ENCODE data around the gene NRXN3.

NRXN3 gene

DNA sequence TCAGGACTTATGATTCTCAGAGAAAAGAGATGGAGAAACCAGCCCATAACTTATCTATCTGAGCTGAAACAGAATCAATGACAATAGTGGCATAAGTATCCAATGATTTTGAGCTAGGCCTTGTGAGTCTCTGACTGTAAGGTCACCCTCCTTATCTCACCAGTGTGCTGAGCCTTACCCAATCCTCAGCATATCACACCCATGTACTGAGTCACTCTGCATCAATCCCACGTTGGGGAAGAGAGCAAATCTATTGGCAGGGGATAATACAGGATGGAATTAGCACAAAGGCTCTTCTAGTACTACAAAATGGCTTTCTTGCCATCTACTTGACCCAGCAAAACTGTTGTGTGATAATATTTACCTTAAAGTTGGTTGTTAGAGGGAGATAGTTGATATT lies 997.8 kb downstream of the NRXN3 start:
- no peaks in the 10 kb centered on the region for H3K9me3 ChIP-seq (ENCODE audit: insufficient read depth, low read length)
- no peak overlapping the region for H3K4me2 ChIP-seq (ENCODE audit: low read depth, low read length, poor library complexity, severe bottlenecking)
- H3F3A ChIP-seq (ENCODE audit: insufficient read depth), result no peaks in the 10 kb centered on the region
- H3K27me3 ChIP-seq (ENCODE audit: low read length), result no peaks in the 10 kb centered on the region
- H3K4me3 ChIP-seq (ENCODE audit: insufficient read depth, low read length, poor library complexity, severe bottlenecking), result no peak overlapping the region
- H3K9me2 ChIP-seq (replicated peaks; ENCODE audit: insufficient read depth, low read length), result no peaks in the 10 kb centered on the region
- no peak overlapping the region for H2AFZ ChIP-seq (ENCODE audit: low read depth, low read length, severe bottlenecking)
- no peak overlapping the region for H3K27ac ChIP-seq (ENCODE audit: low read depth, low read length)
- H3K36me3 ChIP-seq (ENCODE audit: low read length), result no peaks in the 10 kb centered on the region
- TF ChIP-seq, protein P1, sequence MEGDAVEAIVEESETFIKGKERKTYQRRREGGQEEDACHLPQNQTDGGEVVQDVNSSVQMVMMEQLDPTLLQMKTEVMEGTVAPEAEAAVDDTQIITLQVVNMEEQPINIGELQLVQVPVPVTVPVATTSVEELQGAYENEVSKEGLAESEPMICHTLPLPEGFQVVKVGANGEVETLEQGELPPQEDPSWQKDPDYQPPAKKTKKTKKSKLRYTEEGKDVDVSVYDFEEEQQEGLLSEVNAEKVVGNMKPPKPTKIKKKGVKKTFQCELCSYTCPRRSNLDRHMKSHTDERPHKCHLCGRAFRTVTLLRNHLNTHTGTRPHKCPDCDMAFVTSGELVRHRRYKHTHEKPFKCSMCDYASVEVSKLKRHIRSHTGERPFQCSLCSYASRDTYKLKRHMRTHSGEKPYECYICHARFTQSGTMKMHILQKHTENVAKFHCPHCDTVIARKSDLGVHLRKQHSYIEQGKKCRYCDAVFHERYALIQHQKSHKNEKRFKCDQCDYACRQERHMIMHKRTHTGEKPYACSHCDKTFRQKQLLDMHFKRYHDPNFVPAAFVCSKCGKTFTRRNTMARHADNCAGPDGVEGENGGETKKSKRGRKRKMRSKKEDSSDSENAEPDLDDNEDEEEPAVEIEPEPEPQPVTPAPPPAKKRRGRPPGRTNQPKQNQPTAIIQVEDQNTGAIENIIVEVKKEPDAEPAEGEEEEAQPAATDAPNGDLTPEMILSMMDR (IDR thresholded peaks at IDR 0.05; ENCODE audit: insufficient read depth, low read length, poor library complexity, severe bottlenecking), result no peak
- TF ChIP-seq EZH2phosphoT487 (conservative IDR thresholded peaks at IDR 0.05; ENCODE audit: low read length), result no peak
- no peaks in the 10 kb centered on the region for H4K20me1 ChIP-seq (ENCODE audit: low read depth, low read length)
- no peak overlapping the region for H3K9ac ChIP-seq (ENCODE audit: low read length)
- no peaks in the 10 kb centered on the region for H3K79me2 ChIP-seq (ENCODE audit: insufficient read depth, low read length)

DNA sequence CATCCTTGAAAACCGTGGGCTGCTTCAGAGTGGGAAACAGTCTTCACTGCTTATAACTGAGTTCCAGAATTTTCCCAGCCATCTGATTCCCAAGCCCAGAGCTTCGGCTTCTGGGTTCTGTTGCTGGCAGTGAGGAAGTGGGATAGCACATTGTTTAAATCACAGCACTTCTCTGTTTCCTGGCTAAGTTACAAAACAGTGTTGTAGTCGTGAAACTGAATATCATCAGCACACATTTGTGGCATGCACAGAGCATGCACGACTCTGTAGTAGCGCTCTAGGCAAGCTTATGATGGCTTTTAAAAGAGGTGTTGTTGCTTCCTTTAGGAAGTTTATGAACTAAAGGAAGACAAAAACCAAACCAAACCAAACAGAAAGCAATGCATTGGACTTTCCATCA lies 1005.5 kb downstream of the NRXN3 start:
- no peaks in the 10 kb centered on the region for H3K27me3 ChIP-seq (ENCODE audit: low read length)
- no peaks in the 10 kb centered on the region for H3K79me2 ChIP-seq (ENCODE audit: insufficient read depth, low read length)
- no peaks in the 10 kb centered on the region for H3K36me3 ChIP-seq (ENCODE audit: low read length)
- H3F3A ChIP-seq (ENCODE audit: insufficient read depth), result no peaks in the 10 kb centered on the region
- no peaks in the 10 kb centered on the region for H3K9me3 ChIP-seq (ENCODE audit: insufficient read depth, low read length)
- no peak overlapping the region for H3K4me2 ChIP-seq (ENCODE audit: low read depth, low read length, poor library complexity, severe bottlenecking)
- no peak overlapping the region for H2AFZ ChIP-seq (ENCODE audit: low read depth, low read length, severe bottlenecking)
- H3K9ac ChIP-seq (ENCODE audit: low read length), result no peak overlapping the region
- H3K4me3 ChIP-seq (ENCODE audit: insufficient read depth, low read length, poor library complexity, severe bottlenecking), result no peak overlapping the region
- TF ChIP-seq EZH2phosphoT487 (conservative IDR thresholded peaks at IDR 0.05; ENCODE audit: low read length), result no peak
- TF ChIP-seq, protein P1 (IDR thresholded peaks at IDR 0.05; ENCODE audit: insufficient read depth, low read length, poor library complexity, severe bottlenecking), result no peak
- no peaks in the 10 kb centered on the region for H3K9me2 ChIP-seq (replicated peaks; ENCODE audit: insufficient read depth, low read length)
- no peak overlapping the region for H3K27ac ChIP-seq (ENCODE audit: low read depth, low read length)
- no peaks in the 10 kb centered on the region for H4K20me1 ChIP-seq (ENCODE audit: low read depth, low read length)

DNA sequence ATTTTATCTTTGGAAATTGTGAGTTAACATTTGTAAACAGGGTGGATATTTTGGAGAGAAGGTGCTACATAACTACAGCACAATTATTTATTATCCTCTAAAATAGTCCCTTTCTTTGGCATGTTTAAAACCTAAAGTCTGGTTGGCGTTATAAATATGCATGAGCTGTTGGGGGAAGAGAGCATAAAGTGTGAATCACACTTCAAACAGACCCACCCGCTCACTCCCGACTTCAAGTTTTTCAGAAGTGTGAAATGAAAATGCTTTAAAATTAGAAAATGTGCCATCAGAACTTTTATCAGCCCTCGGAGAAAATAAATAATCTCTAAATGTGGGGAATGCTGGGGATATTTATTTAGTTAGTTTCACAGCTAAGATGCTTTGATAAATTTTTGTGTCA lies 1006.9 kb downstream of the NRXN3 start:
- H3K9me3 ChIP-seq (ENCODE audit: insufficient read depth, low read length), result no peaks in the 10 kb centered on the region
- H3K4me2 ChIP-seq (ENCODE audit: low read depth, low read length, poor library complexity, severe bottlenecking), result no peak overlapping the region
- no peaks in the 10 kb centered on the region for H3K36me3 ChIP-seq (ENCODE audit: low read length)
- H3K9me2 ChIP-seq (replicated peaks; ENCODE audit: insufficient read depth, low read length), result no peaks in the 10 kb centered on the region
- H3K27ac ChIP-seq (ENCODE audit: low read depth, low read length), result no peak overlapping the region
- no peaks in the 10 kb centered on the region for H3F3A ChIP-seq (ENCODE audit: insufficient read depth)
- H4K20me1 ChIP-seq (ENCODE audit: low read depth, low read length), result no peaks in the 10 kb centered on the region
- H2AFZ ChIP-seq (ENCODE audit: low read depth, low read length, severe bottlenecking), result no peak overlapping the region
- TF ChIP-seq, protein P1 (IDR thresholded peaks at IDR 0.05; ENCODE audit: insufficient read depth, low read length, poor library complexity, severe bottlenecking), result no peak
- TF ChIP-seq EZH2phosphoT487 (conservative IDR thresholded peaks at IDR 0.05; ENCODE audit: low read length), result no peak
- H3K27me3 ChIP-seq (ENCODE audit: low read length), result no peaks in the 10 kb centered on the region
- H3K79me2 ChIP-seq (ENCODE audit: insufficient read depth, low read length), result no peaks in the 10 kb centered on the region
- no peak overlapping the region for H3K9ac ChIP-seq (ENCODE audit: low read length)
- no peak overlapping the region for H3K4me3 ChIP-seq (ENCODE audit: insufficient read depth, low read length, poor library complexity, severe bottlenecking)
